GM21717 (cell line): ENCODE measurements around the gene GNAZ.
"Not testable (repeated sequence)": the region's sequence is repeated elsewhere in the genome, so short reads cannot be mapped to it uniquely, and the experiment has no call there.

Source experiments
- ATAC-seq: cut with Tn5 transposase; IDR thresholded peaks from one replicate; pipeline ENCODE4 v1.9.1; 2021; ENCODE audit warnings: mild to moderate bottlenecking, moderate library complexity; ENCODE audit not compliant: unreplicated experiment

Gene GNAZ

DNA sequence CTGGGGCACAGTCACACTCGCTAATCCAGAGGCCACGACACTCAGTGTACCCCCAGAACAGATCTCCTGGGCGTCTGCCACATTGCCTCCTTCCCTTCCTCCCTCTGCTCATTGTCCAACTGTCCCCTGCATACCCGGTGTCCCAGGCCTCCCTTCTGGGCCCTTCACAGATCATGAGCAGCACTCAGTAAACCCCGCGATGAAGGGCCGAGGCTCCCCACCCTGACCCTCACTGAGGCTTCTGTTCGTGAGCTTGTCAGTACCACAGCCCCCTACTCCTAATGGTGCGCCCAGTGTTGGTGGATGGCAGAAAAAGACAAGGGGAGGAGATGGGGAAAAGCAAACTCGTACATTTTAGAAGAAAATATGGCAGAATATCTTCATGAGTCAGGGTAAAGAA is 58.8 kb downstream of the GNAZ start:
- ATAC-seq, result no peak

DNA sequence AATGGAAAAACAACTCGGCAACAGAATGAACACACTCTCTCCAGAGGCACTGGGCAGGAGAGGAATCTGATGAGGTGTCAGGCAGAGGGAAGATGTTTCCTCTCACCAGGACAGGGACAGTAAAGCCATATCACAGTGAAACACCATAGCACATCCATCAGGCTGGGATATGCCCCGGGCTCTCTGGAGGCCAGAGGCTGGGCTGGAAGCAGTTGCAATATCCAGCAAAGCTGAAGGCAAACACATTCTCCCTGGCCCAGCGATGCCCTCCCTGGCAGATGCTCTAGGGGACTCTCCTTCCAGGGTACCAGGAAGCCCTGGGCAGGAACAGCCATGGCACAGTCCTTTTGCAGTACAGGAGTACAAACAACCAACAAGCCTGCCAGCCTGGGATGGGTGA is 60.4 kb downstream of the GNAZ start:
- ATAC-seq, result no peak

- ATAC-seq, result no peak
Observed at GRCh38 chr22:23131931-23132330, 61.6 kb downstream of the GNAZ start.

DNA sequence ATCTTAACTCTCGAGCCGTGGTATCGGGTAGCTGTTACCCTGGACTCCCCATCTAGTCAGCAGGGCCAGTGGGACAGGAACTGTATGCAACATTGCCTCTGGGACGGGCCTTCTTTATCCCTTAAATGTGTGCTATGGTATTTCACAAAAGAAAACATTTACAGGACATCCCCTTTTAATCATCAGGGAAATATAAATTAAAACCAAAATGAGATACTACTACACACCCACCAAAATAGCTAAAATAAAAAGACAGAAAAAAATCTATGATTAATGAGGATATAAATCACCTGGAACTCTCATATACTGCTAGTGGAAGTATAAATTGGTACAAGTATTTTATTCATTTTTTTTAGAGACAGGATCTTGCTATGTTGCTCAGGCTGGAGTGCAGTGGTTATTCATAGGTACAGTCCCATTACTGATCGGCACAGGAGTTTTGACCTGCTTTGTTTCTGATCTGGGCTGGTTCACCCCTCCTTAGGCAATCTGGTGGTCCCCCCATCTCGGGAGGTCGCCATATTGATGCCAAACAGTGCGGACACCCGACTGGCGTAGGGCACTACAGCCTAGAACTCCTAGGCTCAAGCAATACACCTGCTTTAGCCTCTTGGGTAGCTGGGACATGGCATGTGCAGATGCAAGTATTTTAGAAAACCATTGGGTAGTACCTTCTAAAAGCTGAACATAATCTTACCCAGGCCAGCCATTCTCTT is 62.2 kb downstream of the GNAZ start:
- no peak for ATAC-seq

GRCh38 chr22:23133922-23134321 is 63.6 kb downstream of the GNAZ start:
- ATAC-seq, result no peak

DNA sequence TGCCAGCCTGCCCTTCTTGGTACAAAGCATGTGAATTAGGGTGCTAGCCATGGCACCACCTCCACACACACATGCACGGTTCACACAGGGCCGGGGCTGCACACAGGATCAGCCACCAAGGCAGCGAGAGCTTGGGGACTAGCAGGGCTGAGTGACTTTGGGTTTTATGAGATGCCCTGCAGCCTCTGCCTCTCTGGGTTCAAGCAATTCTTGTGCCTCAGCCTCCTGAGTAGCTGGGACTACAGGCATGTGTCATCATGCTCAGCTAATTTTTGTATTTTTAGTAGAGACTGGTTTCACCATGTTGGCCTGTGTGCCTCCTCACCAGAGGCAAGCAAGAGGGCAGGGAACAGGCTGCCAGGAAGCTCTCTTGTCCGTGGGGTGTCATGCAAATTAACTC is 66.7 kb downstream of the GNAZ start:
- not testable (repeated sequence) for ATAC-seq

DNA sequence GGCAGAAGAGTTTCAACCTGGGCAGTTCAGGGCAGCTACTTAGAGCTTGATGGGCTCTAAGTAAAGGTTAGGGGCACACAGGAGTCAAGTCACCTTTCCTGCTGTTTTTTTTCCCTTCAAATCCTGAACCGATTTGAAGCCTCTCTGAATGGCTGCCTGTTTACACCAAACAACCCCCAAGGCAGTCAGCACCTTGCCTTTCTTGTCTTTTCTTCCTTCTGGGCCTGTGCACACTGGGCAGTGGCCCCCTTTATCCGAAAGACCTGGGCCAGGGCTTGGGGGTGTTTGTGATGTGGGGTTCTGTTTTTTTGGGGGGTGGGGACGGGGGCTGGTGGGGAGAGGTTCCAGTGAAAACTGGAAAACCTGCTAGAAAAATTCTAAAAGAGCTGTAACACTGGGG is 67.1 kb downstream of the GNAZ start:
- no peak for ATAC-seq

DNA sequence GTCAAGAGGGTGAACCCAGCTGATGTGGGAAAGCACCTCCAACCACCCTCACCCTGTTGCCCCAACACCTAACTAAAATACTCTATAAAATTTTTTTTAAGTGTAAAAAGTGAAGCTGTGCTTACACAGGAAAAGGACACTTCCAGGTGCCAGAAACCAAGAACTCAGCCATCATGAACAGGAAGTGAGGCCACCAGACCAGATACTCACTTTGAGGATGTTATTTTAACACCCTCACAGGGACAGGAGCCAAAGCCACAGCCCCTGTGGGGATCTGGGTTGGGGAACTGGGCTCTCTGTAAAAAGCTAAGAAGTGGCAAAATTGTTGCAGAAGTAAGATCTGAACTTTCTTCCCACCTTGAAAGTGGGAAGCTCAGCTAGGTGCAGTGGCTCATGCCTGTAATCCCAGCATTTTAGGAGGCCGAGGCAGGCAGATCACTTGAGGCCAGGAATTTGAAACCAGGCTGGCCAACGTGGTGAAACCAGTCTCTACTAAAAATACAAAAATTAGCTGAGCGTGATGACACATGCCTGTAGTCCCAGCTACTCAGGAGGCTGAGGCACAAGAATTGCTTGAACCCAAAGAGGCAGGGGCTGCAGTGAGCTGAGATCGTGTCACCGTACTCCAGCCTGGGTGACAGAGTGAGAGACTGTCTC is 67.7 kb downstream of the GNAZ start:
- ATAC-seq, result no peak

DNA sequence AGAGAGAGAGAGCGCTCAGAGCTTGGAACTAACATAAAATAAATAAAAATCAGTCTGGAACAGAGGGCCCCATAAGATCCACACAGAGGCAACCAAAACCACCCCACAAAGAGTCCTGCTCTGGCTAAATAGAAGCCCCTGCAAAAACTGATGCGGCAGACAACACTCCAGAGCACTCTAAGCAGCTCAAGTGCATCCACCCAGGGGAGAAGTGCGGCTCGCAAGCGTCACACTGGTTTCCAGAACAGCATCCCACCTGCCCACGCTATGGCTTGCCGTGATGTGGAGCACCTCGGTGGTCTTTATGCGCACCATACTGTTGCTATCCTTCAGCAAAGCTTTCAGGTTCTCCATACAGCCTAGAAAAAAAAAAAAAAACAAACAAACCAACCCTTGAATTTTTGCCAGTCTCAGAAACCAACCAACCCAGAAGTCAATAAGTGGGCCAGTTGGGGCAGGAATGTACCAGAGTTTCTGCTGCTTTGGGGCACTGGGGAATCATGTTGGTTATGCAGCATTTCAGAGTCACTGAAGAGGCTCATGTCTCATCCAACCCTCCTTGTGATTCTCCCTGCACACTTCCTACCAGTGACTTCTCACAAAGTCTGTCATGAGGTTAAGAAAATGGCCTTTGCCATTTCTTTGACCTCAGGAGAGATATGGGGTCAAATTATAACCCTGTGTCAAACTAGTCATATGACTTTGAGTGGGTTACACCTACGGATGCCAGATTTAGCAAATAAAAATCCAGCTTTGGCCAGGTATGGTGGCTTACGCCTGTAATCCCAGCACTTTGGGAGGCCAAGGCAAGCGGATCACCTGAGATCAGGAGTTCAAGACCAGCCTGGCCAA is 68.5 kb downstream of the GNAZ start:
- no peak for ATAC-seq

DNA sequence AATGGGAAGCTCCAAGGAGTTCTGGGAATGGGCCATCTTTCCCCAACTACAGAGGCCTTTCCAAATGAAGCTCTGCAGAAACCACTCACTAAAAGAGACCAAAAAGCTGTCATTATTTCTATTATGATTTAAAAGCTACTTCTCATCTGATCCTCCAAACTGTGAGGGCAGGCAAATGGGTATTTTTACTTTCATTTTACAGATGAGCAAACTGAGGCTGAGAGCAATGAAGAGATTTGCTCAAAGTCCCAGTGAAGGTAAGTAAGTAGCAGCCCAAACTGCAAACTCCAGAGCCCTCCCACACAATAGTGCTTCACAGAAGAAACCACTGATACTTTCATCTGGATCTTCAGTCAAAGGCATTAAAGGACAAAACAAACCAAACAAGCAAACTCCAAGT is 70.1 kb downstream of the GNAZ start:
- no peak for ATAC-seq

DNA sequence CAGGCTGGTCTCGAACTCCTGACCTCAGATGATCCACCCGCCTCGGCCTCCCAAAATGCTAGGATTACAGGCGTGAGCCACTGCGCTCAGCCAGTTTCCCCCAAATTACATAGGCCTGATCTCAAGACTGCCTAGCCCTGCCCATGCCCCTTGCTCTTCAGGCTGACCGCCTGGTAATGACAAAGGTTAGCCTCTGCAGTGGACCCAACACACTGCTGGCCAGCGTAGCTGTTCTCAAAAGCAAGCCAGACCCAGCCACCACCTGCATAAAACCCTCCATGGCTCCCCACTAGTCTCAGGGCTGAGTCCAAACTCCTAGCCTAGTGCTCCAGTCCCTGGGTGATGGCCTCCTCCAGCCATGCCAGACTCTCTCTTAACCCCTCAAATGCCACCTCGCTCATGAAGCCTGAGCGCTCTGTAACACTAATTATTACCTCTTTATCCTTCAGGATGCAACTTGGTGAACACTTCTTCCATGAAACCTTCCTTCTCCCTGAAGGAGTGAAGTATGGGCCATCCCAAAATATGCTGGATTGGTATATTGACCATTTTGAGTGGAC is 72.3 kb downstream of the GNAZ start:
- ATAC-seq, result no peak

DNA sequence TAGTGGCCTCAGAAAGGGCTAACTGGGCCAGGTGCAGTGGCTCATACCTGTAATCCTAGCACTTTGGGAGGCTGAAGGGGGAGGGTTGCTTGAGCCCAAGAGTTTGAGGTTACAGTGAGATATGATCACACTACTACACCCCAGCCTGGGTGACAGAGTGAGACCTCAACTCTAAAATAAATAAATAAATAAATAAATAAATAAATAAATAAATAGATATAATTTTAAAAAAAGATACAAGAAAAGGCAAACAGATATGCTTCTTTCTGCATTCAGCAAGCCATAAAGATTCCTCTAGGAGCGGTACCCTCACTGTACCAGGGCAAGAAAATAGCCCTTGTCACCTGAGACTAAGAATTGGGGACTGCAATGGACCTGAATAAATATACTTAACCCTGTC is 72.8 kb downstream of the GNAZ start:
- no peak for ATAC-seq

DNA sequence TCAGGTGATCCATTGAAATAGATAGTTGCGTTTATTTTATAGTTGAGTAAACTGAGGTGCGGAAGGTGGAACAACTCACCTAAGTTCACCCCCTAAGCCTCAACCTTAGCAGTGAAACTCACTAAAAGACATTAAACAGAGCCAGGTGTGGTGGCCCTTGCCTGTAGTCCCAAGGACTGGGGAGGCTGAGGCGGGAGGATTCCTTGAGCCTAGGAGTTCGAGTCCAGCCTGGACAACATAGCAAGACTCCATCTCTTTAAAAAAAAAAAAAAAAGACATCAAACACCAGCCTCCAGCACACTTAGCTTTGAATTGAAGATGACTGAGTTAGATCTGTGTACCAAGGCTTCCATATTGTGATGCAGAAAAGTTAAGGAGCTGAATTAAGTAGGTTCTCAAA is 74.1 kb downstream of the GNAZ start:
- no peak for ATAC-seq

DNA sequence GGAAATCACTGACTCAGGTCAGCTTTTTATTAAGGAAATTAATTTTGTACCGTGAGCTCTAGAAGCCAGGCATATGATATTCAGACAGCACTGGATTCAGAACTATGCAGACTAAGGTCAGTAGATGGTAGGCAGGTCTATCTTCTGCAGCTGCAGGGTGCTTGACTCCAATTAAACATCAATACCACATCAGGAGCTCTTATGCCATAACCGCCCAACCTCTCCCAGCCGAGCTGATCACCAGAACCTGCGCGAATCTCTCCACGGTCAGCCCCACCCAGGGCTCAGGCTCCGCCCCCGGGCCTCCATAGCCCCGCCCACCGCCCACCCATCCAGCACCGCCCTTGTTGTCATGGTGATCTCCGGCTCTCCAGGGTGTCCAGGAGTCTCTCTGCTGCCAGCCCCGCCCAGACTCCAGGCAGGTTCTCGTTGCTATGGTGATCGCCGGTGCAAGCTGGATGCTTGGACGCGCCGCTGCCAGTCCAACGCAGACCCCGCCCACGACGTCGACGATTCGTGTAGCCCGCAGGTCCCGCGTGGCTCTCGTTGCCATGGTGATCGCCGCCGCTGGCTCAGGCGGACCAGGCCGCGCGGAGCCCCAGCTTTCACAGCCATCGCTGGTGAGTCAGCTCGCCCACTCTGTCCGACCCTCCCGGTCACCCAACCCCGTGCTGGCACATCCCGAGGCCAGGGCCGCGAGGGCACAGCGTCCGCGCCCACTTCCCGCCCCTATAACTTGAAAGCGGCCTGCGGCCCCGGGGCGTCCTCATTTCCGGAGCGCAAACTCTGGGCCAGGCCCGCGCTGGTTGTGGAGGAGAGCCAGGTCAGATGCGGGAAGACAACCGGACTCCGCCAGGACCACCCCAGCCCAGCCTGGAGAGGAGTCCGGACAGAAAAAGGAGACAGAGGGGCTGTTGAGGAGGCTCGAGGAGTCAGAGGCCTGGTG is 74.9 kb downstream of the GNAZ start, which contains the start of gene RAB36:
Gene RAB36, plus strand, starts transcription at position 546 of the 946 bp plus-strand sequence. CDS start 1,140 bp downstream, outside the sequence.
- no peak for ATAC-seq

GRCh38 chr22:23145878-23146470 is 75.7 kb downstream of the GNAZ start:
- no peak for ATAC-seq

DNA sequence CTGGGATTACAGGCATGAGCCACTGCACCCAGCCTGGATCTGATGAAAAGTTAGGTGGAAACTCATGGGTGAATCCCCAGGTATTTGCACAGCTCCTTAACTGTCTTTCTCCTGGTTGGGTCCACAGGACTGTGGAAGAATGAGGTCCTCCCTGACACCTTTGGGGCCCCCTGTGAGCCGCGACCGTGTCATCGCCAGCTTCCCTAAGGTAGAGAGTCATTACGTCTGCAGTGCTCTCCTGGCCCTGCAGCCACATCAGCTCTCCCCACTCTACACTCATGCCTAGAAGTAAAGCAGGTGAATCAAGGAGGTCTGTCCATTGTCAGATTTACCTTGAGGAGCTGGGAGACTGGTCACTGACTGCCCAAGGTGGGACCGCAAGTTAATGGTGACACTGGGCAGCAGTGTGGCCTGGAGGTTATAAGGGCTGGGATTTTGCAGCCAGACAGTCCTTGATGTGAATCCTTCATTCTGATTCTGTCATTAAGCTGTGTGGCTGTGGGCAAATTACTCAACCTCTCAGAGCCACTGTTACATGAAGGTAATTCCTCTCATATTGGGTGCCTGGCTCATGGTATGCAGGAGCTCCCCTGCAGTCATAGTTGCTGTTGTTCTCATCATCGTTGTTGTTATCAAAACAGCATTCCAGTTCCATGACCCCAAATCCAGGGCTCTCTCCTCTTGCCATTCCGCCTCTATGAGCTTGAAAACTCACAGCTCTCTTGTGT is 76.3 kb downstream of the GNAZ start:
- ATAC-seq, result no peak

DNA sequence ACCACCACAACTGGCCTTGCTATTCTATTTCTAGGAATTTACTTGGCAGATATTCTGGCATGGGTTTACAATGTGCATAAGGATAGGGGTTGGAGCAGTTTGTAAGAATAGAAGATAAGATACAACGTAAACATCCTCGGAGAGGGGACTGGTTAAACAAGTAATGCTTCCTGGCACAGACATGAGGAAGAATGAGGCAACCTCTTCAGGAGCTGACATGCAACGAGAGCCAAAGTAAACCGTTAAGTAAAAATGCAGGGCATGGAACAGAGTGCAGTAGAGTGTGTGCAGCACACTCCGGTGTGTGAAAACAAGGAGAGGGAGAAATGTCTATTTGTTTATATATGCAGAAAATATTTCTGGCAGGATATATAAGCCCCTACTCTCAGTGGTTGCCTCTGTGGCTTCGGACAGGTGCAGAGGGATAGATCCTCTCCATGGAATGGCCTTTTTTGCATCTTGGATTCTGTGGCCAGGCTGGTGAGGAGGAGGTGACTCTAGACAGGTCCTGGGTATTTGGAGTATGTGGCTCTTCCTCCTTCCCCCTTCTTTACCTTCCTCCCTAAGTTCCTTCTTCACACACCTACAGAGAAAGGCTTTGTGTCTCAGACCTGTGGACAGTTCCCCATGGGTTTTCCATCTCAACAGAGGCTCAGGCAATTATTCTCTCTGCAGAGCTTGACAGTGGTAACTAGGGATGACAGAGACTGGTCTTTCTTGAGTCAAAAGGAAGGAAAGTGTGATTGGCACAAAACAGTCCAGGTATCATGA is 77.5 kb downstream of the GNAZ start:
- no peak for ATAC-seq

DNA sequence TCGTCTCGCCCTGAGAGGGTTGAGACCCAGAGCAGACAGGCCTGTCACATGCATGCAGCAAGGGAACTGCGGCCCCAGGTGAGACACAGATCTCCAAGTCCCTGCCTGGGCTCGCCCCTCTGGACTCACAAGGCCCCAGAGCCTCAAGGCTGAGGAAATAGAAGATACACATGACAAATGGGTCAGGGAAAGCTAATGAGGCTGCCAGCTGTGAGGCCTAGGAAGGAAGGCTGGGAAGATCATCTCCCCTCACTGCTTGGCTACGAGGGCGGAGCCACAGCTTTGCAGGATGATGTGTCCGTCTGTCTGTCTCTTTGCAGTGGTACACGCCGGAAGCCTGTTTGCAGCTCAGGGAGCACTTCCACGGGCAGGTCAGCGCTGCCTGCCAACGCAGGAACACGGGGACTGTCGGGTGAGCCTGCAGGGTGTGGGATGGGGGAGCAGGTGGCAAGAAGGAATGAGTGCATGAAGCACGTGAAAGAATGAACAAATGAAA is 79.5 kb downstream of the GNAZ start:
- no peak for ATAC-seq
